GM23338 (cell line): ENCODE results near the gene FANCC.

ENCODE experiments used
- EZH2 ChIP-seq: fragments of 200-600 bp; sonication (generic); IDR thresholded peaks from one replicate; pipeline ENCODE4 v1.8.0; 2017; ENCODE audit warnings: antibody characterized with exemption, mild to moderate bottlenecking, low read depth; ENCODE audit not compliant: unreplicated experiment
- JUNB ChIP-seq: IDR thresholded peaks from one replicate; pipeline ENCODE4 v1.6.1; 2016; ENCODE audit warnings: antibody characterized with exemption; ENCODE audit not compliant: unreplicated experiment
- STAT1 ChIP-seq: IDR thresholded peaks from one replicate; pipeline ENCODE4 v1.6.1; 2016; ENCODE audit warnings: antibody characterized with exemption; ENCODE audit not compliant: unreplicated experiment

GRCh38 chr9:95229230-95229915, 88.1 kb downstream of the FANCC start:
- TF ChIP-seq EZH2 = no peak
- no peak for TF ChIP-seq JUNB
- no peak for TF ChIP-seq STAT1
